ENCODE measurements around the gene PPP2R5E.

GRCh38 chr14:63478437-63478852, 64.7 kb downstream of the PPP2R5E start:
- TF ChIP-seq GATA2 (IDR thresholded peaks at IDR 0.05; ENCODE audit: low read depth, low read length) (no peak), GATA3 (IDR thresholded peaks at IDR 0.05; ENCODE audit: low read depth, low read length) (no peak)
